OCI-LY3 (cell line): ENCODE measurements around the gene SEMA3C.
"Not testable (repeated sequence)": the region's sequence is repeated elsewhere in the genome, so short reads cannot be mapped to it uniquely, and the experiment has no call there.

Source experiments
- H2AFZ ChIP-seq: fragments of 200-600, 300-600 bp; shearing (Covaris generic); 2 replicates; pipeline ENCODE4 v1.6.0; 2014; ENCODE audit warnings: antibody characterized with exemption, low read depth, low read length
- H3K27ac ChIP-seq: fragments of 200-600, 300-600 bp; sonication (generic); 2 replicates; pipeline ENCODE4 v1.5.1; 2014; ENCODE audit warnings: mild to moderate bottlenecking, low read length, moderate library complexity, mixed read lengths
- H3K27me3 ChIP-seq: fragments of 200-600, 300-600 bp; sonication (generic); 2 replicates; pipeline ENCODE4 v1.6.1; 2014; ENCODE audit warnings: low read depth, low read length, mixed read lengths
- H3K36me3 ChIP-seq: fragments of 200-600, 300-600 bp; sonication (generic); replicated peaks from 2 replicates; pipeline ENCODE3; 2014; ENCODE audit warnings: low read depth, low read length, mixed read lengths
- H3K4me1 ChIP-seq: fragments of 300-600, 200-600 bp; sonication (generic); 2 replicates; pipeline ENCODE4 v1.6.1; 2014; ENCODE audit warnings: low read length, mixed read lengths
- H3K4me2 ChIP-seq: fragments of 200-600, 300-600 bp; sonication (generic); 2 replicates; pipeline ENCODE4 v1.6.1; 2014; ENCODE audit warnings: low read length, mixed read lengths
- H3K4me3 ChIP-seq: fragments of 300-600, 200-600 bp; sonication (generic); 2 replicates; pipeline ENCODE4 v1.5.1; 2014; ENCODE audit warnings: antibody characterized with exemption, mild to moderate bottlenecking, low read length, moderate library complexity
- H3K79me2 ChIP-seq: fragments of 300-600, 200-600 bp; shearing (Covaris generic); 2 replicates; pipeline ENCODE4 v1.6.1; 2014; ENCODE audit warnings: mild to moderate bottlenecking, low read length, mixed read lengths
- H3K9ac ChIP-seq: fragments of 300-600, 200-600 bp; shearing (Covaris generic); 2 replicates; pipeline ENCODE4 v1.6.0; 2014; ENCODE audit warnings: mild to moderate bottlenecking, low read length, moderate library complexity
- H3K9me3 ChIP-seq: fragments of 200-600, 300-600 bp; shearing (Covaris generic); 2 replicates; pipeline ENCODE4 v1.6.1; 2014; ENCODE audit warnings: low read length, mixed read lengths; ENCODE audit not compliant: insufficient read depth
- H4K20me1 ChIP-seq: fragments of 200-600, 300-600 bp; sonication (generic); 2 replicates; pipeline ENCODE4 v1.6.1; 2016; ENCODE audit warnings: low read length, mixed read lengths; ENCODE audit not compliant: insufficient read depth
- CTCF ChIP-seq: fragments of 200-600, 300-600 bp; sonication (generic); IDR thresholded peaks from 2 replicates; pipeline ENCODE4 v1.5.1; 2014; ENCODE audit warnings: antibody characterized with exemption, low read length, low read depth
- EZH2phosphoT487 ChIP-seq: fragments of 200-600 bp; shearing (Covaris generic); IDR thresholded peaks from 2 replicates; pipeline ENCODE4 v1.6.1; 2018; ENCODE audit warnings: antibody characterized with exemption, mixed run types, low read depth

SEMA3C gene

DNA sequence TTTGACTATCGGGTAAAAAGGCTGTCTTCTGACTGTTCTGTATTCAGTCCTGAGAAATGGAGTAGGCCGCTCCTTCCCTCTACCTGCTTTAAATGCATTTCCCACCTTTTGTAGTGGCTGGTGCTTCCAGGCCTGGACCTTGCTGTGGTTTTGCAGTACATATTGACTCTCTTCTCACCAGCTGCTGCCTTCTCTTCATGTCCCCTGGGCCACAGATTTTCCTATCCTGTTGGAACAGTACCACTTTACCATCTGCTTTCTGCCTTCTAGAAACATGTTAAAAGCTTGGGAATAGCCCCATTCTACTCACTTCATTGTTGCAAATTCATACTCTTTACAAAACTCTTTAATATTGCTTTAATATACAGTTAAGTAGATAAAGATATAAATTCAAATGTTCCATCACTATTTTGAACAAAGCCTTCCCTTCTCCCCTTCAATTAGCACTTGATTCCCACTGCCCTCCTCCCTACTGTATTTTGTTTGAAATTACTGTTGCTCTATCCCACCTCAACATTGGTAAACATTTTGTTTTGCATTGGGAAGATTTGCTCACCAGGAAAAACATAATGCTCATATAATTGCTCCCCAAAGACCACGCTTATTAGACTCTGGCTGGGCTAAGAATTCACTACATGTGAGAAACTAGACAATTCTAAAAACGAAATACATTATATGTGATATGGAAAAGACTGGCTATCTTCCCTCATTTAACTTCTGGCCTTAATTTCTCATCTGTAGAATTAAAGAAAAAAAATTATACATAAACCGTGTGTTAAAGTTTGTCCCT lies 17.3 kb upstream of the SEMA3C start:
- no peak overlapping the region for H3K4me3 ChIP-seq
- H4K20me1 ChIP-seq, result no peaks in the 10 kb centered on the region
- no peaks in the 10 kb centered on the region for H3K27me3 ChIP-seq
- no peak for TF ChIP-seq EZH2phosphoT487
- H3K9ac ChIP-seq, result no peak overlapping the region
- H3K36me3 ChIP-seq, result no peaks in the 10 kb centered on the region
- H3K79me2 ChIP-seq, result no peaks in the 10 kb centered on the region
- no peak overlapping the region for H3K27ac ChIP-seq
- H3K9me3 ChIP-seq, result no peaks in the 10 kb centered on the region
- no peak overlapping the region for H3K4me2 ChIP-seq
- H2AFZ ChIP-seq, result no peak overlapping the region
- no peaks in the 10 kb centered on the region for H3K4me1 ChIP-seq

- H3K4me2 ChIP-seq, result no peak overlapping the region
- no peaks in the 10 kb centered on the region for H3K4me1 ChIP-seq
- H3K36me3 ChIP-seq, result no peaks in the 10 kb centered on the region
- no peaks in the 10 kb centered on the region for H3K79me2 ChIP-seq
- H3K4me3 ChIP-seq, result no peak overlapping the region
- H3K9me3 ChIP-seq, result no peaks in the 10 kb centered on the region
- H3K27me3 ChIP-seq, result no peaks in the 10 kb centered on the region
- no peak for TF ChIP-seq CTCF
- no peak for TF ChIP-seq EZH2phosphoT487
- no peak overlapping the region for H2AFZ ChIP-seq
- no peak overlapping the region for H3K27ac ChIP-seq
- no peak overlapping the region for H3K9ac ChIP-seq
- H4K20me1 ChIP-seq, result no peaks in the 10 kb centered on the region
These were observed 15.5 kb upstream of the SEMA3C start for GRCh38 chr7:80934321-80934720.

- Histone ChIP-seq H4K20me1 (no peaks in the 10 kb centered on the region), H3K4me2 (no peak overlapping the region), H3K27ac (no peak overlapping the region), H3K79me2 (no peaks in the 10 kb centered on the region), H3K27me3 (no peaks in the 10 kb centered on the region), H3K36me3 (no peaks in the 10 kb centered on the region), H2AFZ (no peak overlapping the region), H3K9ac (no peak overlapping the region), H3K4me1 (peaks cover 5% of the 10 kb centered on the region), H3K9me3 (no peaks in the 10 kb centered on the region), H3K4me3 (no peak overlapping the region)
- no peak for TF ChIP-seq CTCF
- TF ChIP-seq EZH2phosphoT487, result no peak
These were observed 13.7 kb upstream of the SEMA3C start for GRCh38 chr7:80932536-80932935.

DNA sequence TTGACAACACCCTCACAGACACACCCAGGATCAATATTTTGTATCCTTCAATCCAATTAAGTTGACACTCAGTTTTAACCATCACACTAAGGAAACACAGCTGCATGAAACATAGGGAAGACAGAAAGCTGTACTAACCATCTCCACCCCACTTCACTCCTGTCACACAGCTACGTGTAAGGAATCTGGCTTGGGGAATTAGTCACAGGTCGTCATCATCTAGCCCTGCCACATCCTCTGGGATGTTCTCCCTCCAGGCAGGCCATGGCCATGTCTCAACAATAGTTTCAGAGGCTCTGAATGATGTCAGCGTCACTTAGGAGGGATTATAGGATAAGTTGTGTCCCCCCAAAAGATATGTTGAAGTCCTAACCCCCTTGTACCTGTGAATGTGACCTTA lies 10.8 kb upstream of the SEMA3C start:
- Histone ChIP-seq H2AFZ (no peak overlapping the region), H3K79me2 (no peaks in the 10 kb centered on the region), H3K36me3 (no peaks in the 10 kb centered on the region), H4K20me1 (no peaks in the 10 kb centered on the region), H3K27ac (no peak overlapping the region), H3K4me2 (no peak overlapping the region), H3K4me3 (no peak overlapping the region), H3K27me3 (no peaks in the 10 kb centered on the region), H3K9ac (no peak overlapping the region), H3K9me3 (no peaks in the 10 kb centered on the region), H3K4me1 (peaks cover 20% of the 10 kb centered on the region)
- TF ChIP-seq EZH2phosphoT487, result no peak
- no peak for TF ChIP-seq CTCF

DNA sequence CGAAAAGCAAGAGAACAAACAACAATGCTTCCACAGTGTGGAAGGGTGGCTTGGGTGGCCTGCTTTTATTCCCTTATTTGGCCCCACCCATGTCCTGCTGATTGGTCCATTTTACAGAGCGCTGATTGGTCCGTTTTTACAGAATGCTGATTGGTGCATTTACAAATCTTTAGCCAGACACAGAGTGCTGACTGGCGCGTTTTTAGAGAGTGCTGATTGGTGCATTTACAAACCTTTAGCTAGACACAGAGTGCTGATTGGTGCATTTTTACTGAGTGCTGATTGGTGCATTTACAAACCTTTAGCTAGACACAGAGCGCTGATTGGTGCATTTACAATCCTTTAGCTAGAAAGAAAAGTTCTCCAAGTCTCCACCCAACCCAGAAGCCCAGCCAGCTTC lies 8.1 kb upstream of the SEMA3C start:
- H3K27me3 ChIP-seq, H3K27ac ChIP-seq, H3K9ac ChIP-seq, H4K20me1 ChIP-seq, H3K36me3 ChIP-seq, H3K9me3 ChIP-seq, H2AFZ ChIP-seq, H3K4me2 ChIP-seq, H3K79me2 ChIP-seq, H3K4me3 ChIP-seq: not testable (repeated sequence)
- H3K4me1 ChIP-seq, result peaks cover 44% of the 10 kb centered on the region
